GM21360 (cell line): ENCODE data around the gene TLE4.

Source experiments
- ATAC-seq: cut with Tn5 transposase; IDR thresholded peaks from one replicate; pipeline ENCODE4 v1.9.1; 2021; ENCODE audit warnings: mild to moderate bottlenecking, moderate library complexity; ENCODE audit not compliant: unreplicated experiment

Gene TLE4

GRCh38 chr9:79570448-79571308 lies 1.1 kb upstream of the TLE4 start:
- no peak for ATAC-seq

GRCh38 chr9:79572032-79572607 lies 355 bp downstream of the TLE4 start:
- no peak for ATAC-seq

DNA sequence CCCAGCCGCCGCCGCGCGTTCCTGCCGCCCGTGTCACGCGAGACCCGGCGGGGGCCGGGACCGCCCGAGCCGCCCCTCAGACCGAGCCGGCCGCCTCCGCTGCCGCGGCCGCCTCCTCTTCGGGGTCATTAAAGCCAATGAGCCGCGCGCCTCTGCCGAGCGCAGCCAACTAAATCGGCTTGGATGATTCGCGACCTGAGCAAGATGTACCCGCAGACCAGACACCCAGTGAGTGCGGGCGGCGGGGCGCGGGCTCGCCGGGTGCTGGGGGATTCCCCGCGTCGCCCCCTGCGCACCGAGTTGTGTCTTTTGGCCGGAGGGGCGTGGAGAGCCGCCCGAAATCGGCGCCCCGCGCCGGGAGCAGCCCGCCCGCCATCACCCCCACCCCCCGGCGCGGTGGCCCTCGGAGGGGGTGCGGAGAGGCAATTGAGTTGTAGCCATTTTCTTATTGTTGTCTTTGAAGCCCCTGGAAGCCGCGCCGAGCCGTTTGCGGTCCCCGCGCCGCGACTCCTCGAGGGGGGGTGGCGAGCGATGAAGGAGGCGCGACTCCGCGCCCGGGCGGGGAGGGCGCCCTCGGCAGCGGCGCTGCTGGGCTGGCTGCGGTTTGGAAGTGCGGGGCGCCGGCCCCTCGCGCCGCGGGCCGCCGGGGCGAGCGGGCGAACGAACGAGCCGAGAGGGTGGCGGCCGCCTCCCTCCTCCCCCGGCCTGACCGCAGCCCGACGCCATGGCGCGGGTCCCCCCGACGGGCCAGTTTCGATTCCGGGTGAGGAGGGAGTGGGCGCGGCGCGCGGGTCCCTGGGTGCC lies 1.0 kb downstream of the TLE4 start:
- no peak for ATAC-seq

DNA sequence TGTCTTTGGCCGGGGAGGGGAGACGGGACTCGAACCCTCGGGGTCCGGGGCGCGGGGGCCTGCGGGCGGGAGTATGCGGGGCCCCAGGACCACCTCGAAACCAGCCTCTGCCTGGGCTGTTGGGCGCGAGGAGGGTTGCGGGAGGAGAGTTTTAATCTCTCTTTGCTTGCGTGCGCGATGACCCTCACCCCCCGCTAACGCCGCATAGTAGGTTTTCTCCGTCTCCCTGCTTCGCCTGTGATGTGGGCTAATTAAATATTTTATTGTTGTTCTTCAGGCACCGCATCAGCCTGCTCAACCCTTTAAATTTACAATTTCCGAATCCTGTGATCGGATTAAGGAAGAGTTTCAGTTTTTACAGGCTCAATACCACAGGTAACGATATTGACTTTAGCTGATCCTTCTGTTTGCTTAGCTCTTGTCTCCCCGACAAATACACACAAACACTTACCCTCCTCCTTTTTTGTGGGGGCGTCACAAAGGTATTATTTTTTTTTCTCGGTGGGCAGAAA lies 1.7 kb downstream of the TLE4 start:
- no peak for ATAC-seq

DNA sequence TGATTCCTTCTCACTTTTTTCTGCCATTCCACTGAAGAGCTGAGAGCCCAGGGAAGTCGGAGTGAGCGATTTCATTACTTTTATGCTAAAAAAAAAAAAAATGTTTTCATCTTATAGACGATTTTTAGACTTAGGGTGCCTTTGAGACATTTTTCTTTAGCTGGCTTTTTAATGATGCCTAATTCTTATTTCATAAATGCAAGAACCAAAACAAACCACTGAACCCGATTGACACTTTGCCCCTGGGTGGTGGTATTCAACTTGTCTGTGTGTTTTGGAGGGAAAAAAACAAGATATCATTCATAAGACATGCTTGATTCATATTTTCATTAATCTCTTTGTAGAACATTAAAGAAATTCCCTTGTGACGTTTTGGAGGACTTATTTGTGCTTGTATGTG lies 2.4 kb downstream of the TLE4 start:
- ATAC-seq, result no peak

DNA sequence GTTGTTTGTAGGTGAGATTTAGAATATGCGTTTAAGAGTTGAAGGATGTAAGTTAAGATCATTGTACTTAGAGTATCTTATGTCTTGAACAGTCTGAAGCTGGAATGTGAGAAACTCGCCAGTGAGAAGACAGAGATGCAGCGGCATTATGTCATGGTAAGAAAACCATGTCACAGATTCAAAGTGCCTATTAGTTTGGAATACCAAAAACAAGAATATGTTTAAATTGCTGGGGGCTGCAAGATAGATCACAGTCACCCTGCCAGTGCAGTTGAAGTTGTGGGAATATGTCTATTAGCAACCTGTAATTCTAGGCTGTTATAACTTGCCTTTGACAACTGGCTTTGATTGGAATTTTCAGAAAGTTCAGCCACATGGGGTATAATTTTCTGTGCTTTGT lies 3.0 kb downstream of the TLE4 start:
- no peak for ATAC-seq

DNA sequence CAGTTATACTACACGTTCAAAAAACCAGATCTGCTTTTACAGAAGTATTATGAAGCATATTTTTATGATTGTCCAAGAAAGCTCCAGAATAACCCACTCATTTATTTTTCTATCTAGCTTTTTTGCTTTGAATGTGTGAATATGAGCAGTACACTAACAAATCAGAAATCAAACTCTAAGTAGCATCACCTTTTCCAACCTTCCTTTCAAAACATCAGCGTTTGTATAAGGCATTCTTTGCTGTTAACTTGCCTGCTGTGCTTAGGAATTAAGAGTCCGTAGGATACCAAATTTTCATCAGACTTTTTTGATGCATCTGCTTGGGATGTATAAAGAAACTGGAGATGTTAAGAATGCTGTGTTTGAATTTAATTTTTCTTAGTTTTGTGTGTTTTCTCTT lies 3.8 kb downstream of the TLE4 start:
- ATAC-seq, result no peak

DNA sequence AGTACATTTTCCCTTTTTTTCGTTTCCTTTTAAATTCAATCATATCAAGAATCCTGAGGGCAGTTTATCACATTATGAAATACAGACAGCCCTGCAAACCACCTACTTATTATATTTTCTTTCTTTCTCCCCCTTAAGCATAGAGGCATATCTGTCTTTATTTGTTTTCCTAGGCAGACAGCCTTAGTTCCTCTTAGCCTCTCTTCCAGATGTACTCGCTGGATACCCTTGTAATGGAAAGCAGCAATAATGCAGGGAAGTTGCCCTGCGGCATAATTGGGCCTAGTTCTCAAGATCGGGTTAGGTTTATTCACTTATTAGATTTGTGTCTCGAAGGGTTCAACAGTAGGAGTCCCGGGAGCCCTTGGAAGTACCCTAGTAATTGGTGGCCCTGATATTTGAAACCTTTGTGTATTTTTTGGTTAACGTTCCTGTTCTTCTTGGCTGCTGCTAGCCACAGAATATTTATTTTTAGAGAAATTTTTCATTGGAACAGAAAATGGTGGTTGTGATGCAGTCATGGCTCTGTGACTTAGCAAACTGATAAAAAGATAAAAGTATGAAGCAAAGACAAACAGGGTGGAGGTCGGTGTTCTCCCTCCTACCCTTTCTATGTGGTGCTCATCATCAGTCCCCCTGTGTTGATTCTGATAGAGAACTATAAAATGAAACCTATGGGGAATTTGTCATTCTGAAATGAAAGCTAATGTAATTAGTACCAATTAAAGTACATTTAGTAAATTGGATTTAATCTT lies 6.4 kb downstream of the TLE4 start:
- ATAC-seq, result no peak

- ATAC-seq, result no peak
These were observed 7.1 kb downstream of the TLE4 start for GRCh38 chr9:79578891-79579290.

DNA sequence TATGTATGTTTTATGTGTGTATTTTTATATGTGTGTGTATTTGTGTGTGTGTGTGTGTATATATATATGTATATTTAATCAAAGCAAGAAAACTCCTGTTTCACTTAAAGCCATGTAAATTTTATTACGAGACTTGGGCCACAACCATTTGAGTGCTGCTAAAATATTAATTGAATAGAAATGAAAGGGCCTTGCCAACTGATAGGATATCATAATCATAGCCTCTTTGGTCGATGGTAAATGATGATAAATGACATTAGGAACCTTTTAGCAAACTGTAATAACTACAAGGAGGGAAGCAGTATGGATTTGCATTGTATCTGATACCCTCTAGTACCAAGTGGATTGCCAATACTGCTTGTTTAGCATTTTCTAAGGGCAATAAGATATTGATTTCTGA lies 7.9 kb downstream of the TLE4 start:
- ATAC-seq, result no peak

DNA sequence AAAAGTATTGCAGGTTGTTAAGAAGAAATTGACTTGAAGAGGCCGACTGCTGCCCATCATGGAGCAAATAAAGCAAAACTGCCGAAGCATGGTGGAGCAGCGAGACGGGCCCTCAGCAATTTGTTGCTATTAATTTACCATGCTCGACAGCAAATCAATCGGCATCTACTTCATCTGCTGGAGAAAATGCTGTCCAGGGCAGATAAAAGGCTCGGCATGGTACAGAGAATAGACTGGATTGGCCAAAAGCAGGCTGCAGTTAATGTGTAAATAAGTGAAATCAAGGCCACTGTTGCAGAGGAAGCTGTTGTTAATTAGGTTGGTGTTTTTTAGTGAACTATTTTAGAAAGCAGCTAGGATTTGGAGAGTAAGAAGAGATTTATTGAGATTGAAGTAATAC lies 8.3 kb downstream of the TLE4 start:
- ATAC-seq, result no peak

DNA sequence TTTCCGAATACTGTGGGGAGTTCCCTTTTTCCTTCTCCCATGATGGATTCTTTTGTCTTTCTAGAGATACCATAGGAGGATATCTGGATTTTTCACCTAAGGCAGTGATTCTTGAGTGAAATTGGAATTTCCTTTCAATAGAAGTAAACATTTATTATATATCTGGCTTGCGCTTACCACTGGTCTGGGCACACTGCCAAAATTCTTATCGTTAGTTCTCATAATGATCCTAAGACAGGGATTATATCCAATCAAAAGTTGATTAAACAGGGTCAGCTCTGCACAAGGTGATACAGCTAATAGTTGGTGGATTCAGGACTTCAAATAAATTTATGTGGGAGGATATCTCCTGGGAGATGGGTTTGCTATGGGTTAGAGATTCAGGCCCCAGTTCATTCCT lies 9.6 kb downstream of the TLE4 start:
- ATAC-seq, result no peak

DNA sequence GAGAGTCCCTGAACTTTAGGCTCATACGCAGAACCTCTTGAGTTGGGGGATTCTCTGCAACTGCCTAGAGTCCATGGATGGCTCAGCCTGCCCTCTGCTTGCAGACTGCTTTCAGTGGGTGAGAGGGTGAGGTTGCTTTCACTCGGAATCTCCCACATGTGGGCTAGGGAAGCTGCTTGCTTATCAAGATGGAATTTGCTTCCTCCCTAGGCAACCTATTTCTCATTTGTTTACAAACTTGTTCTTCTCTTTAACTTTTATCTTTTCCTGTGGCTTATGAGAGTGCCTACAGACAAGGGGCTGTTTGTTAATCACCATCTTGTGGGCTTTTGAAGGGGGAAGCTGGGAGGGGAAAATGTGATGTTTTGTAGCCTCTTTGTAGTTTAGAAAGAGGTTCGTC lies 10.0 kb downstream of the TLE4 start:
- no peak for ATAC-seq

DNA sequence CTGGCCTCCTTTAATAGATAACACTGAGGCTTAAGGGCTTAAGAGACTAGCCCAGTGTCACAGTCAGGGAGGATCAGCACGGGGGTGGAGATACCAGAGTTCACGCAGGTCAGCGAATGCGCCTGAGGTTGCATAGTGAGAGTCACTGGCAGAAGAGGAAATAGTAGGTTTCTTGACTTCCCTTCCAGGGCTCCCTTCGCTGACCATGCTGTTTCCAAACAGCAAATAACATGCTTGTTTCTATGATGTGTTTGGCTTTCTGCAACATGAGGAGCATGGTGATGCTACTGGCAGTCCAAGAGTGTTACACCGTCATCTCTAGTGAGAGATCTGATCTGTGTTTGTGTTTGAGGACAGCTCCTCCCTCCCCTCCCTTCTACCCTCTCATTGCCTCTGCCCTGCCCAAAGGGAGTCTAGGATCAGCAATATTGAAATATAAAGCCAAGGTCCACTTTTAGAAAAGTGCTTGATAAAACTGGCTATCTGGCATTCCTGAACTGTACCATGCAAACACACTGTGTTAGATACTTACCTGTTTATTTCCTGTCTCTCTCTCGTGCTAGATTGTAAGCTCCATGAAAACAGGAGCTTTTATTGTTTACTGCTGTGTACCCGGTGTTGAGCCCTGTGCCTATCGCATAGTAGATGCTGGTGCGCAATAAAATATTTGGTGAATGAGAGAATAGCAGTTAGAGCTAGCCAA lies 12.3 kb downstream of the TLE4 start:
- ATAC-seq, result no peak

DNA sequence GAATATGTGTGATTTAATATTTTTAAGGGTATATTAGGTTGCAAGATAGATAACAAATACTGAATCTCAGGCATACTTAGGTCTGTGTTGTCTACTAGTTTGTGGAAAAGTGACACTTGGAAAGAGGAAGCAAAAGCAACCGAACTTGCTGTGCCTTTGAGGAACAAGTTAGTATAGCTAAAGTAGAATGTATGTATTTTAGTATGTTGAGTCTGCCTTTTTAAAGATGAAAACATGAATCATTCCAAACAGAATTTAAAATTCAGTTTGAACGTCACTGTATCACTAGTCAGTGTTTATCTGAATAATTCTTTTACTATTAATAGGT lies 12.9 kb downstream of the TLE4 start:
- ATAC-seq, result no peak

DNA sequence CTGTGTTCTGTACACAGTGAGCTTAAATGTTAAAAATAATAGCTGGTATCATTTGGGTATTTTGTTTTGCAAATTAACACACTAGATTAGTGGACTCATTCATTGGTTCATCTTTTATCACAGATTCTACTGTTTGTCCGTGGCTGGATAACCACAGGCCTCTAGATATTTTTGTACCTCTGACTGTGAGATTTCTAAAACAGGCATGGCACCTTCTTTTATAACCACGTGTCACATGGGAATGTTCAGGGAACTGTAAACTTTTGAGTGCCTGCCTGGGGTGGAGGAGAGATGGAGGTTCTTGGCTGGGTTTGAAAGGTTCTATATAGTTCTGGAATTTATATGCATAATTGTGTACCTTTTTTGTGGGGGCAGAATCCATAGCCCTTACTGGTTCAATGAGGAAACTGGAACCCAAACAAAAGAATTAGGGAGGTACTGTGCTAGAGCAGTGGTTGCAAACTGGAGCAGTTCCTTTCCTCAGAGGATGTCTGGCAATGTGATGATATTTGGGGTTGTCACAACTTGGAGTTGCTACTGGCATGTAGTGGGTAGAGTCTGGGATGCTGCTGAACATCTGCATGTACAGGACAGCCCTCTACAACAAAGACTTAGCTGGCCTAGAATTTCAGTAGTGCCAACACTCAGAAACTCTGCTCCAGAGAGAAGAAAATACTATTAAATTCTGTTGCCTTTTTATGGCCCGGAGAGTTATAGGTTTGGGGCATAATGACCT lies 16.9 kb downstream of the TLE4 start:
- no peak for ATAC-seq

- ATAC-seq, result no peak
These were observed 19.7 kb downstream of the TLE4 start for GRCh38 chr9:79591458-79591857.

- ATAC-seq, result peak; percentile 63
These were observed 21.1 kb downstream of the TLE4 start for GRCh38 chr9:79592726-79593493.
